DND-41 (cell line): ENCODE data around the gene NRROS.

Source experiments
- ATAC-seq: fragments of 200-7000 bp; cut with Tn5 transposase; 3 replicates; pipeline ENCODE4 v1.9.1; 2021; ENCODE audit warnings: low read depth; ENCODE audit not compliant: insufficient read depth
- DNase-seq: peaks from one replicate; pipeline ENCODE4 v3.0.0-alpha.2; 2020
- H2AFZ ChIP-seq: 2 replicates; pipeline ENCODE4 v1.6.0; 2012; ENCODE audit warnings: low read depth, low read length
- H3K27ac ChIP-seq: 2 replicates; pipeline ENCODE4 v1.5.1; 2012; ENCODE audit warnings: low read length, inconsistent platforms
- H3K27me3 ChIP-seq: fragments of 200-600 bp; sonication (generic); 2 replicates; pipeline ENCODE4 v1.6.0; 2012; ENCODE audit warnings: low read length, mild to moderate bottlenecking, inconsistent platforms; ENCODE audit not compliant: insufficient read depth, poor library complexity
- H3K36me3 ChIP-seq: 2 replicates; pipeline ENCODE4 v1.5.1; 2012; ENCODE audit warnings: low read length, inconsistent platforms; ENCODE audit not compliant: insufficient read depth
- H3K4me1 ChIP-seq: 2 replicates; pipeline ENCODE4 v1.5.1; 2012; ENCODE audit warnings: mild to moderate bottlenecking, low read length; ENCODE audit not compliant: insufficient read depth
- H3K4me2 ChIP-seq: 2 replicates; pipeline ENCODE4 v1.6.0; 2012; ENCODE audit warnings: mild to moderate bottlenecking, moderate library complexity, low read length, inconsistent platforms; ENCODE audit not compliant: insufficient read depth
- H3K4me3 ChIP-seq, 2 experiments: fragments of 200-600 bp in 1 of 2; shearing (Covaris generic) in 1 of 2; 2 replicates each; pipeline ENCODE4 v1.5.1; 2012 to 2016; ENCODE audit warnings: inconsistent platforms in 2 of 2, low read length in 2 of 2, mild to moderate bottlenecking in 2 of 2, low read depth in 1 of 2, moderate library complexity in 1 of 2
- H3K79me2 ChIP-seq: 2 replicates; pipeline ENCODE4 v1.6.0; 2012; ENCODE audit warnings: low read length, inconsistent platforms; ENCODE audit not compliant: insufficient read depth
- H3K9ac ChIP-seq: 2 replicates; pipeline ENCODE4 v1.6.0; 2012; ENCODE audit warnings: low read depth, mild to moderate bottlenecking, inconsistent platforms, low read length, moderate library complexity
- H3K9me3 ChIP-seq: 2 replicates; pipeline ENCODE4 v1.5.1; 2012; ENCODE audit warnings: low read length, moderate library complexity, mild to moderate bottlenecking, inconsistent platforms; ENCODE audit not compliant: insufficient read depth, severe bottlenecking
- H4K20me1 ChIP-seq: 2 replicates; pipeline ENCODE4 v1.6.0; 2012; ENCODE audit warnings: low read length; ENCODE audit not compliant: insufficient read depth
- EZH2 ChIP-seq: IDR thresholded peaks from 3 replicates; pipeline ENCODE4 v1.6.1; 2012; ENCODE audit warnings: borderline replicate concordance, low read depth, mild to moderate bottlenecking, moderate library complexity, low read length, inconsistent platforms; ENCODE audit not compliant: severe bottlenecking
- TF ChIP-seq, protein P1 (sequence below): IDR thresholded peaks from 2 replicates; pipeline ENCODE4 v1.5.1; 2012; ENCODE audit warnings: borderline replicate concordance, low read length, moderate library complexity, mild to moderate bottlenecking; ENCODE audit not compliant: poor library complexity, severe bottlenecking; ENCODE audit errors: extremely low read depth

NRROS gene

DNA sequence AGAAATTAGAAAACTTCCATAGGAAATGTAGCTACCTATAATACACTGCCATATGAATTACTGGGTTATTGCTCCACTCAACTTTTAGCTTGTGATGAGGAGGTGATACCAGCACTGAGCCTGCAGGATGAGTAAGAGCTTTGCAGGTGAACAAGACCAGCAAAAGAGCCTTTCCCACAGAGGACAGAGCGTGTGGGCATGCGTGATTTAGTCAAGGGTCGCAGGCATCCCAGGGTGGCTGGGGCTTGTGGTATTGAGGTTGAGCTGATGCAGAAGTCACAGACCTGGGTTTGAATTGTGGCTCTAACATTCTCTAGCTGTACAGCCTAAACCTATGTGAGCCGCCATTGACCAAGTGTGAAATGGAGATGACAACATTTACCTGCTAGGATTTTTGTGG, 5.6 kb downstream of the NRROS start:
- Histone ChIP-seq H3K4me2 (peak overlapping the region; percentile 80; the same call in 1 of the 2 replicates), H3K79me2 (peaks cover 99% of the 10 kb centered on the region), H3K9me3 (no peaks in the 10 kb centered on the region), H4K20me1 (peaks cover 65% of the 10 kb centered on the region), H3K9ac (0 out of 2 replicates have a peak overlapping the region, but pooled peaks have one; percentile 9), H3K4me1 (peaks cover 78% of the 10 kb centered on the region), H3K4me3 (no peak overlapping the region; a peak in 1 of 4 replicates), H3K36me3 (peaks cover 93% of the 10 kb centered on the region), H3K27ac (peak overlapping the region; percentile 47; the same call in 1 of the 2 replicates), H2AFZ (no peak overlapping the region), H3K27me3 (no peaks in the 10 kb centered on the region)
- ATAC-seq = peak; percentile 9; the same call in 2 of the 3 replicates
- DNase-seq = peak; percentile 51
- TF ChIP-seq EZH2 = no peak

DNA sequence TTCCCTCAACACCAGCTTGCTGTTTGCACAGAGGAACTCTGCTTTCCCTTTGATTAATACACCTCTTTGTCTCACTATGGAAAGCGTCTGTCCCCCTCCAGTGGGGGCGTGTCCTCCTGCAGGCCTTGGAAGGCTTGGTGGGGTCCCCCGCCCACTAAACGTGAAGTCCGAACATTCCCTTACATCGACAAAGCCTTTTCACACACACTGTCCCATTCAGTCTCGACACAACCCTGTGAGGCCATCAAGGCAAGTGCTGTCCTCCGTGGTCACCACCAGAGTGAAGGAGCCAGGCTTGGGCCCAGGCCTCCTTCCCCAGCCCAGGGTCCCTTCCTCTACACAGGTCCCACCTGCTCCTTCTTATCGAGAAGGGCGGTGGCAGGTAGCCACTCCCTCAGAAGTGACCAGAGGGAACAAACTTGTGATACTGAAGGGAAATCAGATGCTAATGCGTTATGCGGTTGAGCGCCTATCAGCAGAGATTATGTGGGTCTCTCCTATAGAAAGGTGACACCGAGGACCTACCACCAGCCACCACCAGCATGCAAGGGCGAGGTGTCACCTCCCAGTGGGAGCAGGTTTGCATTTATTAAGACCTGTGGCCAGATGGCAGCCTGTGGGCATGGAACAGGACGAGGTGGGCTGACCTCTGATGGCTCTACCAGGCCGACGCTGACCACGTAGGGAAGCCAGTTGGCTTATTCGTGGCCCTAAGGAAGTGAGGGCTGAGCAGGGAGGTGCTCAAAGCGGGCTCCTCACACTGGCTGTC, 6.6 kb downstream of the NRROS start:
- no peak for TF ChIP-seq EZH2
- TF ChIP-seq, protein P1, sequence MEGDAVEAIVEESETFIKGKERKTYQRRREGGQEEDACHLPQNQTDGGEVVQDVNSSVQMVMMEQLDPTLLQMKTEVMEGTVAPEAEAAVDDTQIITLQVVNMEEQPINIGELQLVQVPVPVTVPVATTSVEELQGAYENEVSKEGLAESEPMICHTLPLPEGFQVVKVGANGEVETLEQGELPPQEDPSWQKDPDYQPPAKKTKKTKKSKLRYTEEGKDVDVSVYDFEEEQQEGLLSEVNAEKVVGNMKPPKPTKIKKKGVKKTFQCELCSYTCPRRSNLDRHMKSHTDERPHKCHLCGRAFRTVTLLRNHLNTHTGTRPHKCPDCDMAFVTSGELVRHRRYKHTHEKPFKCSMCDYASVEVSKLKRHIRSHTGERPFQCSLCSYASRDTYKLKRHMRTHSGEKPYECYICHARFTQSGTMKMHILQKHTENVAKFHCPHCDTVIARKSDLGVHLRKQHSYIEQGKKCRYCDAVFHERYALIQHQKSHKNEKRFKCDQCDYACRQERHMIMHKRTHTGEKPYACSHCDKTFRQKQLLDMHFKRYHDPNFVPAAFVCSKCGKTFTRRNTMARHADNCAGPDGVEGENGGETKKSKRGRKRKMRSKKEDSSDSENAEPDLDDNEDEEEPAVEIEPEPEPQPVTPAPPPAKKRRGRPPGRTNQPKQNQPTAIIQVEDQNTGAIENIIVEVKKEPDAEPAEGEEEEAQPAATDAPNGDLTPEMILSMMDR = no peak
- peaks cover 75% of the 10 kb centered on the region for H3K4me1 ChIP-seq
- H3K27ac ChIP-seq = peak overlapping the region; percentile 56; the same call in 1 of the 2 replicates
- H4K20me1 ChIP-seq = peaks cover 75% of the 10 kb centered on the region
- peak overlapping the region; percentile 80 for H3K4me2 ChIP-seq
- no peak overlapping the region for H2AFZ ChIP-seq
- no peaks in the 10 kb centered on the region for H3K27me3 ChIP-seq
- peak overlapping the region in 1 of 2 experiments; percentile 7; a peak in 1 of 4 replicates for H3K4me3 ChIP-seq
- DNase-seq = no peak
- no peaks in the 10 kb centered on the region for H3K9me3 ChIP-seq
- H3K9ac ChIP-seq = 0 out of 2 replicates have a peak overlapping the region, but pooled peaks have one; percentile 9
- H3K36me3 ChIP-seq = peaks cover 95% of the 10 kb centered on the region
- H3K79me2 ChIP-seq = peaks cover 99% of the 10 kb centered on the region
- ATAC-seq = no peak

DNA sequence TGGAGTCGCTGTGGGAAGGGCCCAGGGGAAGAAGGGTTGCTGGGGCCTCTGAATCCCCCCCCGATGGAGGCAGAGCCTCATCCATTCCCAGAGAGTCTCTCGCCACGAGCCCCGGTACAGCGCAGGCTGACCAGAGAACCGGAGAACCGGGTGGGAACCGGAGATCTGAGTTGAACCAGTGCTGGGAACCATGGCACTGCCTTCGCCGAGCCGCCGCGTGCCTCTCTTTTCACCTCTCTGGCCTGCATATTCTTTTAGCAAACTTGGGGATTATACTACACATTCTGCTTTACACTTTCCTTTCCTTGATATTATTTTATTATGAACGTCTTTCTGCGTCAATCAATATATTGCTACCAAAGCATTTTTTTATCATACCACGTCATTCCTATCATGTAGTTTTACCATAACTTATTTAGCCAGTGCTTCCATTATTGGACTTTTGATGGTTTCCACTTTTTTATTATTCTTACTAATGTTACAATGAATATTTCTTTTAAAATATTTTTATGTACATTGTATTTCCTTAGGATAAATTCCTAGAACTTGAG, 7.2 kb downstream of the NRROS start:
- H3K27ac ChIP-seq = 0 out of 2 replicates have a peak overlapping the region, but pooled peaks have one; percentile 17
- no peak overlapping the region for H3K4me3 ChIP-seq
- DNase-seq = no peak
- H3K79me2 ChIP-seq = peaks cover 99% of the 10 kb centered on the region
- peaks cover 68% of the 10 kb centered on the region for H3K4me1 ChIP-seq
- no peak for ATAC-seq
- peak overlapping the region; percentile 80; the same call in 1 of the 2 replicates for H3K4me2 ChIP-seq
- peaks cover 95% of the 10 kb centered on the region for H3K36me3 ChIP-seq
- no peak overlapping the region for H3K9ac ChIP-seq
- peaks cover 78% of the 10 kb centered on the region for H4K20me1 ChIP-seq
- TF ChIP-seq EZH2 = no peak
- TF ChIP-seq, protein P1 = no peak
- H3K9me3 ChIP-seq = no peaks in the 10 kb centered on the region
- no peak overlapping the region for H2AFZ ChIP-seq
- H3K27me3 ChIP-seq = no peaks in the 10 kb centered on the region
